Uterus (tissue), 2 donors: ENCODE data around the gene ZFPM1.

Experiments
- CTCF ChIP-seq, 4 experiments: fragments of 200-600 bp in 2 of 4; fragments of 450-650 bp in 2 of 4; sonication (generic) in 2 of 4; IDR thresholded peaks; one replicate each; pipeline ENCODE4 v1.5.1; 2016 to 2019; ENCODE audit warnings: antibody characterized with exemption in 4 of 4, mild to moderate bottlenecking in 2 of 4, moderate library complexity in 1 of 4
- POLR2A ChIP-seq, 2 donors: fragments of 450-650 bp; IDR thresholded peaks; one replicate each; pipeline ENCODE4 v1.6.1; 2016; ENCODE audit warnings: antibody characterized with exemption in 2 of 2, mild to moderate bottlenecking in 1 of 2, moderate library complexity in 1 of 2

DNA sequence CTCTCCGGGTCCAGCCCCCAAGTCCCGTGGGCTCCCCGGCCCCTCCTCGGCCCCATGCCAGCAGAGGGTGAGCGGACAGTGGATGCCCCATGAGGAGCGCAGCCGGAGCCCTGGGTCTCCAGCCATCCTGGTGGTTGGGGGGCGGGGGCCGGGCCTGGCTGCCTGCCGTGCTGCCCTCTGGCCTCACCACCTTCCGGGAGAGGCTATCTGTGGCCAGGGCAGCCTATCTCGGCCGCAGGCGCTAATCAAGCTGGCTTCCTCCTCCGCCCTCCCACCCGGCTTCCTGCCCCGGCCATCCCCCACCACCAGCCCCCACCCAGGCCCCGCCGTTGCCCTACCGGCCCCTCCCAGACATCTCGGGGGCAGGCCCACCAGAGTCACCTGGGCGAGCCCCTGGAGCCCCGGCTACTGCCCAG is 46.8 kb downstream of the ZFPM1 start:
- TF ChIP-seq CTCF (IDR thresholded peaks at IDR 0.05): no peak
- TF ChIP-seq POLR2A (IDR thresholded peaks at IDR 0.05): no peak
